ENCODE data around the gene SMARCC1. TPM values are rescaled to one million over a fixed set of nuclear protein-coding genes. Genes with fewer than 3 reads are reported as not detected.

SMARCC1 gene
- total and polyA plus RNA-seq, 4 donors: 11.7 to 83.0 (median 37.5) TPM

DNA sequence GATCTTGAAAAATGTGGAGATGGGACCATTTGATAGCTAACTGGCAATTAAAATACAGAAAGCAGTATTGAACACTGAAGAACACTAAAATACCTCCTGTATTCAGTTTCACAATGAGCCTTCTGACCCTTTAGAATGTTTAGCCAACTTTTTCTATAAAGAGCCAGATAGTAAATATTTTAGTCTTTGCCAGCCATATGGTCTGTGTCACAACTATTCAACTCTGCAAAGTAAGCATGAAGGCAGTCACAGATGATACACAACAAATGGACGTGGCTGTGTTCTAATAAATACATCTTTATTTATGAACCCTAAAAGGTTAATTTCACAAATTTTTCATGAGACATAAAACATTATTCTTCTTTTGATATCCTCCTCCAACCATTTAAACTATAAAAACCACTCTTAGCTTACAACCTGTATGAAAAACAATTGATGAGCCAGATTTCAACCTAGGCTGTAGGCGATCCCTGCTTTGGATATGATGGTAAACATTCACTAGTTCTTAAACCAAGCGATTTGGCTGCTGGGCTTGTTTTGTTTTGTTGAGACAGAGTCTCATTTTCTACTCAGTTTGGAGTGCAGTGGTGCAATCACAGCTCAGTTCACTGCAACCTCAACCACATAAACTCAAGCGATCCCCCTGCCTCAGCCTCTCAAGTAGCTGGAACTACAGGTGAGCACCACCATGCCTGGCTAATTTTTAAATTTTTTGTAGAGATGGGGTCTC, 189.5 kb downstream of the SMARCC1 start:
- WGBS, 2 donors: 91% methylated on average over 4 of the region's 4 CpGs
- peaks cover 6 to 35% (median 30%) of the 10 kb centered on the region in 4 donors for H3K36me3 ChIP-seq (ENCODE audit: control insufficient read depth in 4 of 4, insufficient read depth in 4 of 4, low read length in 4 of 4)
- no peak overlapping the region for H3K27ac ChIP-seq (ENCODE audit: low read depth in 1 of 2, low read length in 1 of 2)
- peaks cover 0 to 8% (median 6%) of the 10 kb centered on the region in 5 donors for H3K4me1 ChIP-seq (ENCODE audit: control insufficient read depth in 5 of 5, insufficient read depth in 5 of 5, low read length in 5 of 5)
- H3K27me3 ChIP-seq (ENCODE audit: control insufficient read depth in 3 of 3, insufficient read depth in 3 of 3, low read length in 2 of 3): no peaks in the 10 kb centered on the region
- H3K4me3 ChIP-seq: no peak overlapping the region
- H3K9ac ChIP-seq (ENCODE audit: insufficient read depth in 1 of 2, low read length in 2 of 2): no peak overlapping the region
- ATAC-seq (ENCODE audit: insufficient read depth, low FRiP score): no peak
- no peaks in the 10 kb centered on the region for H3K9me3 ChIP-seq (ENCODE audit: control insufficient read depth in 4 of 4, insufficient read depth in 3 of 4, low read length in 3 of 4)
- peak; percentile 32 to 93 (median 85) for DNase-seq
- TF ChIP-seq, protein P1, sequence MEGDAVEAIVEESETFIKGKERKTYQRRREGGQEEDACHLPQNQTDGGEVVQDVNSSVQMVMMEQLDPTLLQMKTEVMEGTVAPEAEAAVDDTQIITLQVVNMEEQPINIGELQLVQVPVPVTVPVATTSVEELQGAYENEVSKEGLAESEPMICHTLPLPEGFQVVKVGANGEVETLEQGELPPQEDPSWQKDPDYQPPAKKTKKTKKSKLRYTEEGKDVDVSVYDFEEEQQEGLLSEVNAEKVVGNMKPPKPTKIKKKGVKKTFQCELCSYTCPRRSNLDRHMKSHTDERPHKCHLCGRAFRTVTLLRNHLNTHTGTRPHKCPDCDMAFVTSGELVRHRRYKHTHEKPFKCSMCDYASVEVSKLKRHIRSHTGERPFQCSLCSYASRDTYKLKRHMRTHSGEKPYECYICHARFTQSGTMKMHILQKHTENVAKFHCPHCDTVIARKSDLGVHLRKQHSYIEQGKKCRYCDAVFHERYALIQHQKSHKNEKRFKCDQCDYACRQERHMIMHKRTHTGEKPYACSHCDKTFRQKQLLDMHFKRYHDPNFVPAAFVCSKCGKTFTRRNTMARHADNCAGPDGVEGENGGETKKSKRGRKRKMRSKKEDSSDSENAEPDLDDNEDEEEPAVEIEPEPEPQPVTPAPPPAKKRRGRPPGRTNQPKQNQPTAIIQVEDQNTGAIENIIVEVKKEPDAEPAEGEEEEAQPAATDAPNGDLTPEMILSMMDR (IDR thresholded peaks at IDR 0.05; ENCODE audit: control extremely low read depth, extremely low read depth): no peak

DNA sequence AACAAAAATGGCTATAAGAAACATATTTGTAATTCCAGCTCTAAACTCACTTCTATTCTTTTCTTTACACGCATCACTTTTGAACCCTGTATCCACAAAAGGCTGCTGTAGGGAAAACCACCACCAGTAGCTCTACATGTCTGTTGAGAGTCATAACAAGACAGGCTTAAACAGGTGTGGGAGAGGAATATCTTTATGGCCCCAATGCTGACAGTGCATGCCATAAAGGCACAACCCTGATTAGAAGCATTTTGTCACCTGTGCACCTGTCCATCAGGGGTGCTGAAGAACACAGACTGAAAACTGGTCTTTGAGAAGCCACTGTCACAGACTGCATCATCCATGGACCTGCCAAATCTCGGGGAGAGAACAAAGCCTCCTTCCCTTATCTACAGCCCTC, 191.5 kb downstream of the SMARCC1 start:
- WGBS, 2 donors: 93 to 96% methylated on average over 2 of the region's 2 CpGs
- Histone ChIP-seq H3K36me3 (ENCODE audit: control insufficient read depth in 4 of 4, insufficient read depth in 4 of 4, low read length in 4 of 4) (peaks cover 15 to 42% (median 35%) of the 10 kb centered on the region in 4 donors), H3K9ac (ENCODE audit: insufficient read depth in 1 of 2, low read length in 2 of 2) (no peak overlapping the region), H3K27me3 (ENCODE audit: control insufficient read depth in 3 of 3, insufficient read depth in 3 of 3, low read length in 2 of 3) (no peaks in the 10 kb centered on the region), H3K4me3 (no peak overlapping the region), H3K27ac (ENCODE audit: low read depth in 1 of 2, low read length in 1 of 2) (no peak overlapping the region), H3K4me1 (ENCODE audit: control insufficient read depth in 5 of 5, insufficient read depth in 5 of 5, low read length in 5 of 5) (peaks cover 0 to 8% (median 6%) of the 10 kb centered on the region in 5 donors), H3K9me3 (ENCODE audit: control insufficient read depth in 4 of 4, insufficient read depth in 3 of 4, low read length in 3 of 4) (no peaks in the 10 kb centered on the region)
- TF ChIP-seq, protein P1 (IDR thresholded peaks at IDR 0.05; ENCODE audit: control extremely low read depth, extremely low read depth): no peak
- DNase-seq (no peak), ATAC-seq (ENCODE audit: insufficient read depth, low FRiP score) (no peak)

DNA sequence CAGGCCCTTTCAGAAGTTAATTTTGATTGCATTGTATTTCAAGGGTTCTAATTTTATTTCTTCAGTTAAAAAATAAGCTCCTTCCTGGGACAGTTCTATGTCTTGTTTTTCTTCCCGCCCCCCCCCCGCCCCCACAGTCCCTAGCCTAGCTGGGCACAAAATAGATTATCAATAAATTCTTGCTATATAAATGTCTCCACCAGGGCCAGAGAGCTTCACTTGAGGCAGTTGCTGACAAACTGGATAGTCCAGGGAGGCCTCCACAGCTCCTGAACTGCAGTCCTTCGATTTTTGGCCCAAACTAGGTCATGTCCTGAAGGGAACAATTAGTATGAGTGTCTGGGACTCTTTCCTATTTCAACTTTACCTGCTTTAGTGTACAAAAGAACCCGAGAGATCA, 193.1 kb downstream of the SMARCC1 start:
- H3K27me3 ChIP-seq (ENCODE audit: control insufficient read depth in 3 of 3, insufficient read depth in 3 of 3, low read length in 2 of 3): no peaks in the 10 kb centered on the region
- ATAC-seq (ENCODE audit: insufficient read depth, low FRiP score) (no peak), DNase-seq (no peak)
- TF ChIP-seq, protein P1 (IDR thresholded peaks at IDR 0.05; ENCODE audit: control extremely low read depth, extremely low read depth): no peak
- peaks cover 18 to 33% (median 29%) of the 10 kb centered on the region in 4 donors for H3K36me3 ChIP-seq (ENCODE audit: control insufficient read depth in 4 of 4, insufficient read depth in 4 of 4, low read length in 4 of 4)
- H3K4me1 ChIP-seq (ENCODE audit: control insufficient read depth in 5 of 5, insufficient read depth in 5 of 5, low read length in 5 of 5): peaks cover 0 to 8% (median 6%) of the 10 kb centered on the region in 5 donors
- 96 to 97% methylated on average over 4 of the region's 4 CpGs for WGBS, 2 donors
- H3K9ac ChIP-seq (ENCODE audit: insufficient read depth in 1 of 2, low read length in 2 of 2): no peak overlapping the region
- H3K27ac ChIP-seq (ENCODE audit: low read depth in 1 of 2, low read length in 1 of 2): no peak overlapping the region
- no peak overlapping the region for H3K4me3 ChIP-seq
- H3K9me3 ChIP-seq (ENCODE audit: control insufficient read depth in 4 of 4, insufficient read depth in 3 of 4, low read length in 3 of 4): no peaks in the 10 kb centered on the region
